Measurements from ENCODE around the gene TRABD. TPM values are rescaled to one million over a fixed set of nuclear protein-coding genes. Genes with fewer than 3 reads are reported as not detected.

The TRABD gene
- total RNA-seq, 4 donors from 2014 or later: 39.3 to 55.1 (median 45.8) TPM

DNA sequence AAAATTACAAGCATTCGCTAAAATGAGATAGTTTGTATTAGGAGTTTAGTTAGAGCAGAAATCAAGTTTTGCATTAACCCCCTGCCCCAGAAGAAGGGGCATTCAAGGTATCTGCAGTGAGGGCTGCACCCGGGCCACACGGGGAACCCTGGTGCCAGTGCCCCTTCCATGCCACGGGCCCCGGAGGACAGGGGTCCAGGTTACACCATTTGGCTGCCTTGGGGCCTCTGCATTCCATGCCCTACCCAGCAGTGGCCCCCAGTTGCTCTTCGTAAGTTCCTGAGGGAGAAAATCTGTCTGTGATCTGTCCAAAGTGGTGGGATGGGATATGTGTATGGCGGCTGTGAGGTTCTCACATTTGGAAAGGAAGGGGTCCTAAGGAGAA, 32.0 kb upstream of the TRABD start:
- 82 to 94% methylated on average over 3 to 6 of the region's 7 CpGs for WGBS, 2 donors
- Histone ChIP-seq H3K27ac (no peak overlapping the region), H3K4me1 (peaks cover 0 to 9% (median 0%) of the 10 kb centered on the region in 3 donors), H3K9me3 (no peaks in the 10 kb centered on the region), H3K4me3 (no peak overlapping the region), H3K27me3 (peaks cover 0 to 8% (median 0%) of the 10 kb centered on the region in 4 donors), H3K36me3 (no peaks in the 10 kb centered on the region)
- DNase-seq: no peak
- intact Hi-C loops (cut with DNase I): loop anchor here (5.0 kb wide), 1 partner anchor 59 kb away; no protein-coding TSS in a partner anchor
- TF ChIP-seq, protein P1, sequence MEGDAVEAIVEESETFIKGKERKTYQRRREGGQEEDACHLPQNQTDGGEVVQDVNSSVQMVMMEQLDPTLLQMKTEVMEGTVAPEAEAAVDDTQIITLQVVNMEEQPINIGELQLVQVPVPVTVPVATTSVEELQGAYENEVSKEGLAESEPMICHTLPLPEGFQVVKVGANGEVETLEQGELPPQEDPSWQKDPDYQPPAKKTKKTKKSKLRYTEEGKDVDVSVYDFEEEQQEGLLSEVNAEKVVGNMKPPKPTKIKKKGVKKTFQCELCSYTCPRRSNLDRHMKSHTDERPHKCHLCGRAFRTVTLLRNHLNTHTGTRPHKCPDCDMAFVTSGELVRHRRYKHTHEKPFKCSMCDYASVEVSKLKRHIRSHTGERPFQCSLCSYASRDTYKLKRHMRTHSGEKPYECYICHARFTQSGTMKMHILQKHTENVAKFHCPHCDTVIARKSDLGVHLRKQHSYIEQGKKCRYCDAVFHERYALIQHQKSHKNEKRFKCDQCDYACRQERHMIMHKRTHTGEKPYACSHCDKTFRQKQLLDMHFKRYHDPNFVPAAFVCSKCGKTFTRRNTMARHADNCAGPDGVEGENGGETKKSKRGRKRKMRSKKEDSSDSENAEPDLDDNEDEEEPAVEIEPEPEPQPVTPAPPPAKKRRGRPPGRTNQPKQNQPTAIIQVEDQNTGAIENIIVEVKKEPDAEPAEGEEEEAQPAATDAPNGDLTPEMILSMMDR (IDR thresholded peaks at IDR 0.05): no peak
- no peak for TF ChIP-seq POLR2A (IDR thresholded peaks at IDR 0.05)

DNA sequence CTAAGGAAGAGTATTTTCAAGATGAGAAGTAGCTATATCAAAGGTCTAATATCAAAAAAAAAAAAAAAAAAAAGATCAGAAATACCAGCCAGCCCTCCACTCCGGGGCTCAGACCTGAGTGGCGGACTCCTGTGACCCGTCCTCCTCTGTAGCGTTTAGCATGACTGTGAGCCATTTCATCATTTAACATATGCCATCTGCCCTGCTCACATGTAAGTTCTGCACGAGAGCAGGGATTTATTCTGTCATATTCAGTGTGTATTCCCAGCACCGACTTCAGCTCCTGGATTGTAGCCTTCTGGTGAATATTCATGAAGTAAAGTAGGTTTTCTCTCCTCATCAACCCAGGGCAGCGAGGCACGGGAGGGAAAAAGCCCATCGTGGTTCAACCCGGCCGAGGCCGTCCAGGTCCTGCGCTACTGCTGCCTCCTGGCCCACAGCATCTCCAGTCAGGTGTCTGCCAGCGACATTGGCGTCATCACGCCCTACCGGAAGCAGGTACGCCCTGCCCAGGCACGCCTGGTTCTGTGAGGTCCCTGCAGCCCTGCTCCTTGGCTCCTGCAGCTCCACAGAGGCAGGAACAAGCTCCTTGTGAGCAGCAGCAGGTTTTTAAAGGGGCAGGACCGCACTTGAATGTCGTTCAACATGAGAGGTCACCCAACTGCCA, 27.9 kb upstream of the TRABD start:
- Histone ChIP-seq H3K27me3 (peaks cover 0 to 7% (median 0%) of the 10 kb centered on the region in 4 donors), H3K36me3 (no peaks in the 10 kb centered on the region), H3K27ac (peak overlapping the region in 3 of 4 donors; percentile 22 to 49 (median 45)), H3K4me3 (no peak overlapping the region), H3K9me3 (no peaks in the 10 kb centered on the region), H3K4me1 (peaks cover 0 to 9% (median 0%) of the 10 kb centered on the region in 3 donors)
- intact Hi-C loops (cut with DNase I): no loop called here
- WGBS, 2 donors: 38 to 50% methylated on average over 12 of the region's 21 CpGs
- TF ChIP-seq, protein P1 (IDR thresholded peaks at IDR 0.05): no peak
- no peak for TF ChIP-seq POLR2A (IDR thresholded peaks at IDR 0.05)
- no peak for DNase-seq

DNA sequence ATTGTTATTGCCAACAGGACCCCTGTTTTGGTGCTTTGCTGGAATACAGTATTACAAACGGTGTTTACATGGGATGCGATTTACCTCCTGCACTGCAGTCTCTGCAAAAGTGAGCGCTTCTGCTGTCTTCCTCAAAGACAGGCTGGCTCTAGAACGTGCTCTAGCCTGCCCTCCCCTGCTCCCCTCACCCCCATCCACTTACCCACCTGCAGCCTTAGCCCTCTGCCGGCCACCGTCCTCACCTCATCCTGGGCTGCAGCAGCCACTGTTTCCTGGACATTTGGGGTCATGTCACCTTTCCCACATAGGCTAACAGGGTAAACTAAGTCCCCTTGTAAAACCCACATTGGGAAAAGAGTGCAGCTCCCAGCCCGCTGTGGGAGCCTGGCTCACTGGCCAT, 24.8 kb upstream of the TRABD start:
- Histone ChIP-seq H3K27ac (no peak overlapping the region), H3K27me3 (peaks cover 0 to 7% (median 0%) of the 10 kb centered on the region in 4 donors), H3K4me1 (peaks cover 0 to 9% (median 0%) of the 10 kb centered on the region in 3 donors), H3K9me3 (no peaks in the 10 kb centered on the region), H3K4me3 (no peak overlapping the region), H3K36me3 (no peaks in the 10 kb centered on the region)
- no peak for DNase-seq
- 79 to 88% methylated on average over 5 of the region's 7 CpGs for WGBS, 2 donors
- TF ChIP-seq POLR2A (IDR thresholded peaks at IDR 0.05): no peak
- TF ChIP-seq, protein P1 (IDR thresholded peaks at IDR 0.05): no peak
- intact Hi-C loops (cut with DNase I): no loop called here

DNA sequence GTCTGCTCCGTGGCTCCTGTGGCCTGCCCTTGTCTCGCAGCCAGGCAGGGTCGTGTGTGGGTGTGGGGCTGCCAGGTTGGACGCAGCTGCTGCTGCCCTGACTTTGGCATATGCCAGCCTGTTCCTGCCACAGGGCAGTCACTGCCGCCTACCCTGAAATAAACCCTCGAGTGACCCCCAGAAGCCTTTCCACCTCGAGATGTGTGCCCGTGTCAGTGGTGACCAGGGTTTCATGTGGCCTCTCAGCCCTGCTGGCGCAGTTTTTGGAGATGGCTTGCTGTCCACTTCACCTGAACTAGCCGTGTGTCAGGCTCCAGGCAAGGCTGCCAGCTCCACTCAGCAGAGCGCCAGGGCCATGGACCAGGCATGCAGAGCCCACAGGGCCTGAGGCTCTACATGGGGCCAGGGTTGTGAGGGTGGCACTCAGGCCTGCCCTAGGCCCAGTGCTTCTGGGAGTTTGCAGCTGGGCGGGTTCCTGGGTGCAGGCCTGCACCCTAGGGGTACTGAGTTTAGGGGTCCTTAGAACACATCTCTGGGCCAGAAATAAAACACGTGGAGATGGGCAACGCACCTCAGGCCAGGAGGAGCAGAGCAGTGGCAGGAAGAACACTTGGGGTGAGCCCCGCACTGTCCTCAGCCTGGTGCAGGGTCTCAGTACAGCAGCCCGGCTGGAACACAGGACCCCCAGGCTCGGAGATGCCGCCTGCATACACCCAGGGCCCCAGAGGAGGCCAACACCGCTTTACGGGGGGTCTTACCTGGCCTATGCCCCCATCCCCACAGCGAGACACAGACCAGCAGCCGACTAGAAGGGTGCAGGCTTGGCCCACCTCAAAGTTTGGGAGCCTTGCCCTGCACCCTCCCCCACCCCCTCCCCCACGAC, 24.0 kb upstream of the TRABD start:
- Histone ChIP-seq H3K27me3 (peaks cover 0 to 7% (median 0%) of the 10 kb centered on the region in 4 donors), H3K4me1 (peaks cover 0 to 9% (median 0%) of the 10 kb centered on the region in 3 donors), H3K9me3 (no peaks in the 10 kb centered on the region), H3K36me3 (no peaks in the 10 kb centered on the region), H3K27ac (no peak overlapping the region), H3K4me3 (no peak overlapping the region)
- no peak for DNase-seq
- intact Hi-C loops (cut with DNase I): no loop called here
- TF ChIP-seq, protein P1 (IDR thresholded peaks at IDR 0.05): no peak
- no peak for TF ChIP-seq POLR2A (IDR thresholded peaks at IDR 0.05)
- 61 to 94% methylated on average over 4 to 7 of the region's 23 CpGs for WGBS, 2 donors

Data from esophagus squamous epithelium (tissue), 5 donors.